Measurements from ENCODE around the gene ELMO1. TPM values are rescaled to one million over a fixed set of nuclear protein-coding genes. Genes with fewer than 3 reads are reported as not detected.

Gene ELMO1
- total and polyA plus RNA-seq, 4 donors: 10.1 to 183 (median 34.4) TPM

- Histone ChIP-seq H3K36me3 (ENCODE audit: control insufficient read depth in 4 of 4, insufficient read depth in 4 of 4, low read length in 4 of 4) (no peaks in the 10 kb centered on the region), H3K9ac (ENCODE audit: insufficient read depth in 1 of 2, low read length in 2 of 2) (no peak overlapping the region), H3K9me3 (ENCODE audit: control insufficient read depth in 4 of 4, insufficient read depth in 3 of 4, low read length in 3 of 4) (no peaks in the 10 kb centered on the region), H3K27me3 (ENCODE audit: control insufficient read depth in 3 of 3, insufficient read depth in 3 of 3, low read length in 2 of 3) (no peaks in the 10 kb centered on the region), H3K4me1 (ENCODE audit: control insufficient read depth in 5 of 5, insufficient read depth in 5 of 5, low read length in 5 of 5) (peaks cover 0 to 1% (median 0%) of the 10 kb centered on the region in 5 donors), H3K4me3 (no peak overlapping the region), H3K27ac (ENCODE audit: low read depth in 1 of 2, low read length in 1 of 2) (no peak overlapping the region)
- TF ChIP-seq CTCF (IDR thresholded peaks at IDR 0.05; ENCODE audit: control extremely low read depth, extremely low read depth): no peak
- no peak for DNase-seq
- ATAC-seq (ENCODE audit: insufficient read depth, low FRiP score): no peak
- 80 to 86% methylated on average over 2 of the region's 2 CpGs for WGBS, 2 donors
These were observed 378.6 kb downstream of the ELMO1 start for GRCh38 chr7:37070031-37070430.

DNA sequence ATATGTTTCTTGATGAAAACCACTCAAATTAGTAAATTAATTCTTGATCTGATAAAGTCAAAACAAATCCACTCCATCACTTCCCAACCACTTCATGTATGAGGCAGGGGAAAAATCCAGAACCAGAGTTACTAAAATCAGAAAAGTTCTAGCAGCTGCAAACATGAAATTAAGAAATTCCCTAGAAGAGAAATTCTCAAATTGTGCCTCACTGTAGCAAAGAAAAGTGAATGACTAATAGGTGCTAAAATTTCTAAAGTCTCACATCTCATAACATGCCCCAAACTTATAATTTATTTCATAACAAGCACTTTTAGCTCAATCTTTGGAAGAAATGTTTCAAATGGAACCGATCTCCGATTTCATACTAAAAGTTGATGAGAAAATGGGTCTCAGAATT lies 379.3 kb downstream of the ELMO1 start:
- H3K4me1 ChIP-seq (ENCODE audit: control insufficient read depth in 5 of 5, insufficient read depth in 5 of 5, low read length in 5 of 5): peaks cover 0 to 1% (median 0%) of the 10 kb centered on the region in 5 donors
- no peaks in the 10 kb centered on the region for H3K9me3 ChIP-seq (ENCODE audit: control insufficient read depth in 4 of 4, insufficient read depth in 3 of 4, low read length in 3 of 4)
- H3K9ac ChIP-seq (ENCODE audit: insufficient read depth in 1 of 2, low read length in 2 of 2): no peak overlapping the region
- no peaks in the 10 kb centered on the region for H3K27me3 ChIP-seq (ENCODE audit: control insufficient read depth in 3 of 3, insufficient read depth in 3 of 3, low read length in 2 of 3)
- 92 to 93% methylated on average over 2 of the region's 2 CpGs for WGBS, 2 donors
- no peak overlapping the region for H3K4me3 ChIP-seq
- no peaks in the 10 kb centered on the region for H3K36me3 ChIP-seq (ENCODE audit: control insufficient read depth in 4 of 4, insufficient read depth in 4 of 4, low read length in 4 of 4)
- DNase-seq: no peak
- ATAC-seq (ENCODE audit: insufficient read depth, low FRiP score): no peak
- no peak for TF ChIP-seq CTCF (IDR thresholded peaks at IDR 0.05; ENCODE audit: control extremely low read depth, extremely low read depth)
- no peak overlapping the region for H3K27ac ChIP-seq (ENCODE audit: low read depth in 1 of 2, low read length in 1 of 2)

- Histone ChIP-seq H3K27me3 (ENCODE audit: control insufficient read depth in 3 of 3, insufficient read depth in 3 of 3, low read length in 2 of 3) (no peaks in the 10 kb centered on the region), H3K9me3 (ENCODE audit: control insufficient read depth in 4 of 4, insufficient read depth in 3 of 4, low read length in 3 of 4) (no peaks in the 10 kb centered on the region), H3K4me1 (ENCODE audit: control insufficient read depth in 5 of 5, insufficient read depth in 5 of 5, low read length in 5 of 5) (peaks cover 0 to 1% (median 0%) of the 10 kb centered on the region in 5 donors), H3K9ac (ENCODE audit: insufficient read depth in 1 of 2, low read length in 2 of 2) (no peak overlapping the region), H3K4me3 (no peak overlapping the region), H3K27ac (ENCODE audit: low read depth in 1 of 2, low read length in 1 of 2) (no peak overlapping the region), H3K36me3 (ENCODE audit: control insufficient read depth in 4 of 4, insufficient read depth in 4 of 4, low read length in 4 of 4) (no peaks in the 10 kb centered on the region)
- DNase-seq (no peak), ATAC-seq (ENCODE audit: insufficient read depth, low FRiP score) (no peak)
- TF ChIP-seq CTCF (IDR thresholded peaks at IDR 0.05; ENCODE audit: control extremely low read depth, extremely low read depth): no peak
- 63 to 84% methylated on average over 1 of the region's 1 CpG for WGBS, 2 donors
These were observed 379.8 kb downstream of the ELMO1 start for GRCh38 chr7:37068902-37069301.

GRCh38 chr7:37068038-37068437 lies 380.6 kb downstream of the ELMO1 start:
- no peak for DNase-seq
- Histone ChIP-seq H3K9ac (ENCODE audit: insufficient read depth in 1 of 2, low read length in 2 of 2) (no peak overlapping the region), H3K4me1 (ENCODE audit: control insufficient read depth in 5 of 5, insufficient read depth in 5 of 5, low read length in 5 of 5) (peaks cover 0 to 1% (median 0%) of the 10 kb centered on the region in 5 donors), H3K27me3 (ENCODE audit: control insufficient read depth in 3 of 3, insufficient read depth in 3 of 3, low read length in 2 of 3) (no peaks in the 10 kb centered on the region), H3K27ac (ENCODE audit: low read depth in 1 of 2, low read length in 1 of 2) (no peak overlapping the region), H3K4me3 (no peak overlapping the region), H3K36me3 (ENCODE audit: control insufficient read depth in 4 of 4, insufficient read depth in 4 of 4, low read length in 4 of 4) (no peaks in the 10 kb centered on the region), H3K9me3 (ENCODE audit: control insufficient read depth in 4 of 4, insufficient read depth in 3 of 4, low read length in 3 of 4) (no peaks in the 10 kb centered on the region)
- no peak for TF ChIP-seq CTCF (IDR thresholded peaks at IDR 0.05; ENCODE audit: control extremely low read depth, extremely low read depth)
- no peak for ATAC-seq (ENCODE audit: insufficient read depth, low FRiP score)
- 87 to 91% methylated on average over 4 of the region's 4 CpGs for WGBS, 2 donors

Measured in lung (tissue), 12 donors.